Measurements from ENCODE around the gene BRD2. TPM values are rescaled to one million over a fixed set of nuclear protein-coding genes. Genes with fewer than 3 reads are reported as not detected.

Gene BRD2
- total RNA-seq, 1 experiment from 2014 or later = 125 TPM

GRCh38 chr6:32972353-32973143, 4.2 kb downstream of the BRD2 start:
- no peak for DNase-seq (ENCODE audit: low read depth)

DNA sequence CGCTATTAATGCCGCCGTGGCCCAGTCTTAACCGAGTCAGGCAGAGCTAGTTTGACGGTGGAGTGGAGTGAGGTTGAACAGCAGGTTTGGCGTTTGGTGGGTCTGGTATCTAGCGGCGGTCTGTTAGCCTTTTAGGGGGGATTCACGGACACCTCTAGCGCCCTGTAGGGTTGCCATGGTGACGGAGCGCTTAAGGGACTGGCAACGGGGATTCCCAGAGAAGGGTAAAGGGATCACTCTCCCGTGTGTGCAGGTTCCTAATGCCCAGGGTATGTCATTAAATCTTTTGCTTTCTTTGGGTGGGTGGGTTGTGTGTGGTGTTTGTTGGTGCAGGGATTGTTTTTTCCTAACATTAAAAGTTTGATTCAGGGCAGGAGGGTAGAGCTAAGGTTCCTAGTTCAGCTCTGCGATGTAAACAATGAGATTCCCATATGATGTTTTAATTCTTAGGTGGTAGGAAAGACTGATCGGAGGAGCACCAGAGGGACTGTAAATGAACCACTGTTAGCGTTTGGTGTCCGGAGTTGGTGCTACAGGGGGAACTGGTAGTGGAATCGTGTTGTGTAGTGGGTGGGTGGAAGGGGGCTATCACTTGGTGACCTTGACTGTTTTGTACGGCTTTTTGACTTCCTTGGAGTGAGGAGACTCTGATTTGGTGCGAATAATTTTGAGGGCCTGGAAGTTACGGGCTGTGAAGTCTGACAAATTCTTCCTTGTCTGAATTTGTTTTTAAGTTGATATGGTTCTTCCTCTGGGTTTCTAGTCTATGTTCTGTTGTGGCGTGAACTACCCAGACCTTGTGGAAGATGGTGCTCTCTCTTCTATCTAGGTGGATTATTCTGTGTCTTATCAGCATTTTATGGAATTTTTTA, 5.0 kb downstream of the BRD2 start:
- peak; percentile 36 for DNase-seq (ENCODE audit: low read depth)

GRCh38 chr6:32974016-32974333, 5.6 kb downstream of the BRD2 start:
- DNase-seq (ENCODE audit: low read depth) = peak; percentile 69

GRCh38 chr6:32974541-32975308, 6.3 kb downstream of the BRD2 start:
- DNase-seq (ENCODE audit: low read depth) = no peak

GRCh38 chr6:32975886-32976285, 7.5 kb downstream of the BRD2 start:
- DNase-seq (ENCODE audit: low read depth) = no peak

- DNase-seq (ENCODE audit: low read depth) = no peak
Measured at GRCh38 chr6:32976334-32977069, 8.1 kb downstream of the BRD2 start.

DNA sequence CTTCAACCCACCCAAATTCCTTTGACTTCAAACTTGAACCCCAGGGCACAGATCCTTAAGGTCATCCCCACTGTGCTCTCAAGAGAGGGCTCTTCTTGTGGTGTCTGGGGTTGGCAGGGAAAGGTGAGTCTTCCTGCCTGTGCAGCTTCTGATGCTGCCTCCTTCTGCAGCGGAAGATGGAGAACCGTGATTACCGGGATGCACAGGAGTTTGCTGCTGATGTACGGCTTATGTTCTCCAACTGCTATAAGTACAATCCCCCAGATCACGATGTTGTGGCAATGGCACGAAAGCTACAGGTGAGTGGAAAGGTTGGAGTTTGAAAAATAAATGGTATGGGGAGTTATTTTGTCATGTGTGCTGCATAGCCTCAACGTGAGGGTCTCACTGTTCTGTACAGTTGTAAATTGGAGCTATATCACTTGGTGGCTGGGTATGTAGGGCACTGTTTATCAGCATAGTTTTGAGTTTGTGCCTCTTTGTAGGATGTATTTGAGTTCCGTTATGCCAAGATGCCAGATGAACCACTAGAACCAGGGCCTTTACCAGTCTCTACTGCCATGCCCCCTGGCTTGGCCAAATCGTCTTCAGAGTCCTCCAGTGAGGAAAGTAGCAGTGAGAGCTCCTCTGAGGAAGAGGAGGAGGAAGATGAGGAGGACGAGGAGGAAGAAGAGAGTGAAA, 9.0 kb downstream of the BRD2 start:
- no peak for DNase-seq (ENCODE audit: low read depth)

DNA sequence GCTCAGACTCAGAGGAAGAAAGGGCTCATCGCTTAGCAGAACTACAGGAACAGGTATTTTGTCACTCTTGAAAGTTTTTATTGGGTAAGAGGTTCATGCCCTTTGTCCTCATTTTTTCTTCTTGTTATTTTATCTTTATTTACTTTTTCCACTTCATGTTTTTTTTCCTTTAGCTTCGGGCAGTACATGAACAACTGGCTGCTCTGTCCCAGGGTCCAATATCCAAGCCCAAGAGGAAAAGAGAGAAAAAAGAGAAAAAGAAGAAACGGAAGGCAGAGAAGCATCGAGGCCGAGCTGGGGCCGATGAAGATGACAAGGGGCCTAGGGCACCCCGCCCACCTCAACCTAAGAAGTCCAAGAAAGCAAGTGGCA, 9.5 kb downstream of the BRD2 start:
- DNase-seq (ENCODE audit: low read depth) = no peak

- no peak for DNase-seq (ENCODE audit: low read depth)
Measured at GRCh38 chr6:32979720-32980487, 11.5 kb downstream of the BRD2 start.

DNA sequence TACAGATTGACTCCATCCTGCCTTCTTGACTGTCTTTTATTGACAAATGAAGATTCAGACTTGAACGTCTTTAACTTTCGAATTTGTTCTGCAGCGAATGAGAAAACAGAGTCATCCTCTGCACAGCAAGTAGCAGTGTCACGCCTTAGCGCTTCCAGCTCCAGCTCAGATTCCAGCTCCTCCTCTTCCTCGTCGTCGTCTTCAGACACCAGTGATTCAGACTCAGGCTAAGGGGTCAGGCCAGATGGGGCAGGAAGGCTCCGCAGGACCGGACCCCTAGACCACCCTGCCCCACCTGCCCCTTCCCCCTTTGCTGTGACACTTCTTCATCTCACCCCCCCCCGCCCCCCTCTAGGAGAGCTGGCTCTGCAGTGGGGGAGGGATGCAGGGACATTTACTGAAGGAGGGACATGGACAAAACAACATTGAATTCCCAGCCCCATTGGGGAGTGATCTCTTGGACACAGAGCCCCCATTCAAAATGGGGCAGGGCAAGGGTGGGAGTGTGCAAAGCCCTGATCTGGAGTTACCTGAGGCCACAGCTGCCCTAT, 12.2 kb downstream of the BRD2 start:
- no peak for DNase-seq (ENCODE audit: low read depth)

GRCh38 chr6:32982084-32982701, 13.8 kb downstream of the BRD2 start:
- DNase-seq (ENCODE audit: low read depth) = no peak

DNA sequence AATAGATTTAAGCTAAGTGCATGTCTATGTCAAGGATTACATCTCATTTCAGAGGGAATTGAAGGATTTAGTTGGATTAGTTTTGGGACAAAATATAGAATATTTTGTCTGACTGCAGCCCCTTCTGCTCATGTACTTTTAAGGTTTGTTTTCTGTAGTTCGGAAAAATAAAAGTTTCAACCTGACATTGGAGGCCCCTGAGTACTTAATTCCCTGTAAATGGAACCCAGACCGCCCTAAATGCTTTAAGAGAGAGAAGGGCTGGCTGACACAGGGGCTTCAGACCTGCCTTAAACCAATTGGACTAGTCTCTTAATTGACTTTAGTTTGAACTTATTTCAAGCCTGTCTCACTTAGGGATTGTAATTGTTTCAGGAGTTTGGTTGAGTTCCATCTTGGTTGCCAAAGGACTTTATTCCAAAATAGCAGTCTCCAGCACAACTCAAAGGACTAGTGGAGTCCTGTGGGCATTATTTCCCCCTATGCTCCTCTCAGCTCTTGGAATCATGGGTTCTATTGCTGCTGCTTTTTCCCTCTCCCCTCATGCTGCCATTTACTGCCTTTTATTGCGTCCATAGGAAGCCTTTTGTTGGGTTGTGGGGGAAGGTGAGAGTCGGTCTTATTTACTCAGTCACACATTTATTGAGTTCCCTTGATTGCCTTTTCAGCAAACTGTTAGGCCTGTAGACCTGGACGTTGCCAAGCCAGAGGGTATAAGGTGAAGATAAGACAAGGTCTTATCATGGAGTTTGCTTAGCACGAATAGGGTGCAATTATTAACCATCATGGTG, 14.5 kb downstream of the BRD2 start:
- DNase-seq (ENCODE audit: low read depth) = no peak

- no peak for DNase-seq (ENCODE audit: low read depth)
Measured at GRCh38 chr6:32983493-32983848, 15.1 kb downstream of the BRD2 start.

GRCh38 chr6:32983964-32984621, 15.7 kb downstream of the BRD2 start:
- DNase-seq (ENCODE audit: low read depth) = no peak

GRCh38 chr6:32984622-32985389, 16.4 kb downstream of the BRD2 start:
- DNase-seq (ENCODE audit: low read depth) = peak; percentile 75

GRCh38 chr6:32989368-32989767, 21.0 kb downstream of the BRD2 start:
- DNase-seq (ENCODE audit: low read depth) = no peak

DNA sequence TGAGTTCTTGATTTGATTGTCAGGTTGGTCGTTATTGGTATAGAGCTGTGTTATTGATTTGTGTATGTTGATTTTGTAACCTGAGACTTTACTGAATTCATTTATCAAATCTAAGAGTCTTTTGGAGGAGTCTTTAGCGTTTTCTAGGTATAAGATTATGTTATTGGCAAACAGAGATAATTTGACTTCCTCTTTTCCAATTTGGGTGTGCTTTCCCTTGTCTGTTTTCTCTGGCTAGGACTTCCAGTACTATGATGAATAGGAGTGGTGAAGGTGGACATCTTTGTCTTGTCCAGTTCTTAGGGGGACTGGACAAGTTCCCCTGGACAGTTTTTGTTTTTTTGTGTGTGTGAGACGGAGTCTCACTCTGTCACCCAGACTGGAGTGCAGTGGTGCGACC, 23.6 kb downstream of the BRD2 start:
- DNase-seq (ENCODE audit: low read depth) = no peak
